ENCODE results near the gene ZNF575.

The ZNF575 gene

GRCh38 chr19:43574424-43575155 lies 41.6 kb downstream of the ZNF575 start:
- no peak for DNase-seq (ENCODE audit: low read depth in 2 of 2)

GRCh38 chr19:43575156-43575950 lies 42.4 kb downstream of the ZNF575 start, which contains the start of the genes PINLYP and XRCC1:
Gene PINLYP, plus strand, starts transcription at chr19:43575801. Its CDS starts 1,391 bp downstream, at chr19:43577192.
Gene XRCC1, minus strand, starts transcription at chr19:43575527. Its CDS starts 69 bp downstream, at chr19:43575458.
- DNase-seq (ENCODE audit: low read depth in 2 of 2), result peak; percentile 96

DNA sequence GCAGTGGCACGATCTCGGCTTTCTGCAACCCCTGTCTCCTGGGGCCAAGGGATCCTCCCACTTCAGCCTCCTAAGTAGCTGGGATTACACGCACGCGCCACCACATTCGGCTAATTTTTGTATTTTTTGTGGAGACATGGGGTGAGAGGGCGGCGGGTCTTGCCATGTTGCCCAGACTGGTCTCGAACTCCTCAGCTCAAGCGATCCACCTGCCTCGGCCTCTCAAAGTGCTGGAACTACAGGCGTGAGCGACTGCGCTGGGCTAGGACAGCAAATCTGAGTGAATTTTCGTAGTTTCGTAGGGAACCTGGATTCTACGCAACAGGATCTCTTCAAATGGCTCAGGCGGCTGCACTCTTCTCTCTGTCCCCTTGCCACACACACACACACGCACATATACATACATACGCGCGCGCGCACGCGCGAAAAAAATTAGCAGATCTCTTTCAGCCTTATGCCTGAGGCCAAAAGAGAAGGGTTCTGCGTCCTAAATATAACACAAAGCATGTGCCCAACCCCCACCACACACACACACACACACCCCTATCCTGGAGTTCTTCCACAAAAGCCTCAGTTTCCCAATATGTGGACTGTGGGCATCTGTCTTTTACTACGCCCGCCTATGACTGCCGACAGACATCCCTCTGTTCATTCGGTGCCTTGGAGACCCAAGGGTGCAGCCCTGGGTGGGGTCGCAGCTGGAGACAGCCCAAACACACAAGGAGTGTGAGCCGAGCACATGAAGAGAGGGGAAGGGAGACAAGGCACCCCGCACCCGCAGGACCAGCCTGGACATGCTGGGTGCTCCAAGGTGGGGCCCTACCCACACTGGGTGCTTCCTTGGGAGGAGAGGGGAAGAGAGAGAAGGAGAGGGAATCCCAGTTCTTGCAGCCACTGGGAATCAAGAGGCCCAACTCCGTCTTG lies 43.2 kb downstream of the ZNF575 start:
- no peak for DNase-seq (ENCODE audit: low read depth in 2 of 2)

- DNase-seq (ENCODE audit: low read depth in 2 of 2), result no peak
These were observed 45.8 kb downstream of the ZNF575 start for GRCh38 chr19:43578787-43579186.

GRCh38 chr19:43581467-43581866 lies 48.5 kb downstream of the ZNF575 start:
- no peak for DNase-seq (ENCODE audit: low read depth in 2 of 2)

DNA sequence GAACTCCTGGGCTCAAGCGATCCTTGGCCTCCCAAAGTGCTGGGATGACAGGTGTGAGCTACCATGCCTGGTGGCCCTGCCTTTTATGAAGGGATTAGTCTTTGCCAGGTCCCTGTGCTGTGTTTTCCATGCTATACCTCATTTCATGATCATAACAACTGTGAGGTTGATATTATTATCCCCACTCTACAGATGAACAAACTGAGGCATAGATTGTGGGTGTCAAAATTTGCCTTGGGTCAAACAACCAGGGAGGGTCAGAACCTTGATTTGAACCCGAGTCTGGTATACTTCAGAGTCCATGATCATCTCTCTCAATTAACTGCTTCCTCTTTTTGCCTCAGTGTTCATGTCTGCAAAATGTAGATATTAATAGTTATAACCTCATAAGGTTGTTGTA lies 49.5 kb downstream of the ZNF575 start:
- no peak for DNase-seq (ENCODE audit: low read depth in 2 of 2)

GRCh38 chr19:43584484-43584883 lies 51.5 kb downstream of the ZNF575 start:
- no peak for DNase-seq (ENCODE audit: low read depth in 2 of 2)

All from fibroblast of skin of left quadriceps (primary cell).